HG03045 (cell line): ENCODE data around the gene HPSE2.
A peak's percentile ranks its signal among the peaks of the same experiment; 100 is the strongest.

Source experiments
- ATAC-seq: cut with Tn5 transposase; IDR thresholded peaks from one replicate; pipeline ENCODE4 v1.9.1; 2021; ENCODE audit warnings: mild to moderate bottlenecking, moderate library complexity; ENCODE audit not compliant: unreplicated experiment

The HPSE2 gene

DNA sequence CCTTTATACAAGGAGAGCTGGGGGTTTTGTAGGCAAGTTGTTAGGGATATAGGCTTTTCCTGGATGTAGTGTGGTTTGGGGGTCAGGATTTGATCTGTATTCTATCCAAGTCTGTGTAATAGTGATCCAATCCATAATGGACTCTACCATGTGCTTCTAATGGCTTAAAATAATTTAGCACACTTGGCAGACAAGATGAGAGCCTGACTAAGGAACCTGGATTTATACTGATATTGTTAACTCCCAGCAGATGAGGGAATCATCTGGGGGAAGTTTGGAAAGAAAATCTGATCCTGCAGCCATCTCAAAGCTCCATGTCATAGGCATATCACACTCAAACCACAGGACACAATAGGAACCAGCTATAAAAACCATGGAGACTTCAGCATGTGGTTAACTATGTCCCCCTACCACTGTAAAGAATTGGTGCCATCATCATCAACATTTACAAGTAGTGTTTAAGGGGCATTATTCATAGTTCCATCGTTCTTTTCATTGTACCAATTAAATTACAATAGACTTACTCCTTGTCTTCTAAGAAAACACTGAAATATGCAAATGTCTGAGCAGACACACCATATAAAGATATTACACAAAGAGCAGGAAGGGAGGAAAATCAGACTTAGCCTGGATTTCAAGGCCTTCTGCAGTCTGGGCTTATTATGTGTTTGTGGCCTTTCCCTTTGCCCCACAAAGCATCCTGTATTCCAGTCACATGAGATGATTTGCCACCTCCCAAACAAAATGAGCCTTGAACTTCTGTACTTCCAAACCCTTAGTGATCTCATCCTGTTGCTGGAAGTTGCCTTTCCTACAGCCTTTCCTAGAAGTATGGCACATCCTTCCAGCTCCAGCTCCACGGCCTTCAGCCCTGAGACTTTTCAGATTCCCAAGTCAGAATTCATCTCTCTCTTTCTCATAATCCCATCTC lies 766.4 kb downstream of the HPSE2 start:
- no peak for ATAC-seq

DNA sequence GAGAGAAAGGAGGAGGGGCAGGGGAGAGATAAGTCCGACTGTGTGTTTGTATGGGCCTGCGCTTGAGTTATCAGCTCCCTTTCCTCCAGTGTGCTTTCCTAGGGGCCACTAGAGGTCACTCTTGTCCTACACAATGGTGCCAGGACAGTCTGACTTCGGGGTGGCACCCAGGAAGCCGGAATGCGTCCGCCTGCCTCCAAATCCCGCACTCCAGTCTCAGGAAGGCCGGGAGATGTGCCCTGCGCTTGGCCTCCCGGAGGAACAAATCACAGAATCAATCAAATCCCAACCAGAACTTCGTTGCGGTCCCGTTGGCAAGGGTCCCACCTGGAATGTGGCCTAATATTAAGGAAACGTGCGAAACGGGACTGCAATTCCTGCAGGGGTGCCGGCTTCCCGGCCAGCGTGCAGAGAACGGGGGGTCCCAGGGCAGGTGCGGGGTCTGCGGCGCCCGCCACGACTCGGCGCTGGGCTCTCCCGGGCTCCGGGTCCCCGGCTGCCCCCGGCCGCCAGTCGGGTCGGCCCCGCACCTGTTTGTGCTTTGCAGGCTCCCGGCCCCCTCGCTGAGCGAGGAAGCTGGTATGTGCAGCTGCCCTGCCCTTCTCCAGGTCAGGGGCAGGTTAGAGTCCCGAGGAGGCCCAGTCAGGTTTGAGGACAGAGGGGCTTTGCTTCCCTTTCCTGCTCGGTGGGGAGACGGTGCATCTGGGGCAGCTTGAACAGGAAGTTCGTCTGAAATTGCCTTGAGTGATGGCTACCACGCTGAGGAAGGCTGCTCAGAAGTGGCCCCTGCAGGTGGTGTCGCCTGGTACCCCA lies 767.9 kb downstream of the HPSE2 start:
- peak; percentile 95 for ATAC-seq

DNA sequence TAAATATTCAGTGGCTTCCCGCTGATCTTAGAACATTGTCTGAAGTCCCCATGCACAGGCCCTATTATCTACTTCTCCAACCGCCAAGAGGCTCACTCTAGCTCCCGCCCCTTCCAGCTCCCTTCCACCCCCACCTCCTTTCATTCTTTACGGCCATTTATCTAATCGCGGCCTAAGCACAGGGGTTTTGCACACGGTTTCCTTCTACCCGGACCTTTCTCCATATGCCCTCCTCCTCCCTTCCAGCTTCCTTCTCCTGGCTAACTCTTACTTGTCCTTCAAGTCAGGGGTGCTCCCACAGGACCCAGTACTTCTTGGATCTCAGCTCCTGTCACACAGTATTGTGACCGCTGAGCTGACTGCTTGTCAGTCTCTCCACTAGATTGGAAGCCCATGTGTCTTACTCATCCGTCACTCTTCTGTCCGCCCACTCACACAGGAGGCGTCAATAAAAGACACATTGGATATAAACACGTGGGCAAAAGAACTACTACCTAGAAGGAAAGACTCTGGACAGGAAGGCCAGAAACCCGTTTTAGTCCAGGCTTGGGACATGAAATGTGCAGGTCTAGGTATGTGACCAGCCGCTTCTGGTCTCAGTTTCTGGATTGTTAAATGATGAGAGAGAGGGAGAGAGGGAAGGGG lies 768.7 kb downstream of the HPSE2 start:
- no peak for ATAC-seq

DNA sequence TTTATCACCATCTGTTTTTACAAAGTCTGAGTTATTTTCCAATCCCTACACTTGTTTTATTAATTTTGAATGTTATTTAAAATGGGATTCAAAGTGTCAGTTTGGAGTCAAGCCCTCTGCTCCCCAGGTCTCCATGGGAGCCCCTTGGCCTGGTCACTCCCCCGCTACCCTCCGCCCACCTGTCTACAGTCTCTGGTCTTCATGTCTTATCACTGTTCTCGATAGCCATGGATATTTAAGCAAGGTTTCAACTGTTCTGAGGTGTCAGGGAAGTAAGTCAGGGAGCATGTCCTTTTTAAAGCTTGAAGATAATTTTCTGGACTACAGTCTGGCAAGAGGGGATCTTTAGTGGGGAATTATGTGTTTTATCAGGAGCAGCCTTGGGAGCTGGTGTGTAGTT lies 769.8 kb downstream of the HPSE2 start:
- ATAC-seq = no peak

DNA sequence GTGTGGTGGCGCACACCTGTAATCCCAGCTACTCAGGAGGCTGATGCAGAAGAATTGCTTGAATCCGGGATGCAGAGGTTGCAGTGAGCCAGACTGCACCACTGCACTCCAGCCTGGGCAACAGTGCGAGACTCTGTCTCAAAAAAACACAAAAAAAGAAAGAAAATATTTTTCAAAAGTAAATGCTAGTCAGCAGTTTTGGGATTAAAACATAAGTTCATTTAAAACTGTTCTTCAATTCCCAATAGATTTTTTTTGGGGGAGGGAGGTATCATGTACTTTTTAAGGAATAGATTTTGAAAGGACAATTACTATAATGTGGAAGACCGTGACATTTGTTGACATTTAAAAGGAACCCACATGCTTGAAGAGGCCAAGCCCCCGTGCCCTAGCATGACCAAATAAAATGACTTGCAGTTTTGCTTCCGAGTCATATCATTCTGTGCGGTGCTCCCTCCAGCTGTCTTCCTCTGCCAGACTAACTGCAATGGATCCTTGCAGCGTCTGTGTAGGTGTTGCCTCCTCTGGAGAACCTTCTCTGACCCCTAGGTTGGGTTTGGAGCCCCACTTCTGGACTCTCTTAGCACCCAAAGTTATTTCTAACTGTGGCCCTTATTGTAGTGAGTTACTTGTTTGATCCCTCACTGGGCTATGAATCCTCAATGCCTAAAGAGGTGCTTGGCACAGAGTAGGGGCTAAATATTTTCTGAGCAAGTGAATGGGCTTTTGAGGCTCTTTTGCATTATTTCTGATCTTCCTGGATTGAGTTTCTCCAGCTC lies 771.5 kb downstream of the HPSE2 start:
- no peak for ATAC-seq

DNA sequence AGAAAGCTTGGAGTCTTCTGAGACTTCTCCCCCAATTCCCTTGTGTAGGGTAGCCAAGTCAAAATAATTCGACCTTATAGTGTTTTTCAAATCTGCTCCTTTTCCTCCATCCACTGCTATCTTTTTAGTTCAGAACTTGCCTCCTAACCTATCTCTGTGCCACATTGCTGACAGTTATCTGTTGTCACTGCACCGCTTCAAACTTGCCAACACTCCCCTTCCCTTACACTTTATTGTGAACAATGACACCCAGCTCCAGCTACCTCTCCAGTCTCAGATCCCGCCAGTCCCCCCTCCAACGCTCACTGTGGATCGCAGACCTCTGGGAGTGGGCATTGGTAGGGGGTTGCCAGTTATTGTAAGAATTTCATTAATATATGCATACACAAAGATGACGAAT lies 772.6 kb downstream of the HPSE2 start:
- no peak for ATAC-seq

DNA sequence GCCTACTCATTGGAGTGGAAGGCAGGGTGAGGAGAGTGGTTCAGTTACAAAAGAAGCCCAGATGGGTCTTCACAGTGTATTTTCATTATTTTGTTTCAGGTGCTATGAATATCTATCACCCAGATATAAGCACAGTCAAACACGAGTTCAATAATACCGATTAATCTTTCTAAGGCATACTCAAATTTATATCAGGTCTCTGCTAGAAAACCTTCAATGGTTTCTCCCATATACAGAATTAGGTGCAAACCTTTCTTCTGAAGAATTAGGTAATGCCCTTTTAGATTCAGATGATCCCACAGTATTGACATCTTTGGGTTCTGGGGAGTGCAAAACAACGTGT lies 774.2 kb downstream of the HPSE2 start:
- ATAC-seq = no peak

DNA sequence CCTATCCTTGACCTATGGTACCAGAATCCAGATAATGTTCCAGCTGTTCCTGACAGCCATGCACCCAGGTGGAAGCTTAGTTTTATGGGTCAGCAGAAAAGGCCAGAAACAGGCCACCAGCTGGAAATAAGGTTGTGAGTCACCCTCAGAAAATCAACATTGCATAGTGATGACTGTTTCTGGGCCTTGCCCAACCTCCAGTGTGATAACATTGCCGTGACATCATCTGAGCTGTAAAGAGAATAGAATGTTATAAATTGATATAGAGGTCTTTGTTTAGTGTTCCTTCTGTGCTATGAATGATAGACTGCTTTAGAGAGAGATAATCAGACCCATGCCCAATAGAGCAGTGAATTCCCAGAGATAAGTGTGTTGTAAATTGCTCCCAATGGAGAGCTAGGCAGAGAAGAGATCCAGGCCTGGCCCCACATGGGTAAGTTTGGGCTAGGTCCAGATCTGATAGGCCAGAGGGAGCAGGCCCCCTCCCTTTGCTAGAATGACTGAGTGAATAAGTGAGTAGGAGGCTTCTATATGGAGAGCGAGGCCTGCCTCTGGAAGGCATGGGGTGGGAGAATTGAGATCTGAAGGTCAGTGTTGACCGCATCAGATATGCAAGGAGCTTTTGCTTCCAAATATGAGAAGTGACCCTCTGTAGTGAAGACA lies 774.7 kb downstream of the HPSE2 start:
- ATAC-seq = no peak

DNA sequence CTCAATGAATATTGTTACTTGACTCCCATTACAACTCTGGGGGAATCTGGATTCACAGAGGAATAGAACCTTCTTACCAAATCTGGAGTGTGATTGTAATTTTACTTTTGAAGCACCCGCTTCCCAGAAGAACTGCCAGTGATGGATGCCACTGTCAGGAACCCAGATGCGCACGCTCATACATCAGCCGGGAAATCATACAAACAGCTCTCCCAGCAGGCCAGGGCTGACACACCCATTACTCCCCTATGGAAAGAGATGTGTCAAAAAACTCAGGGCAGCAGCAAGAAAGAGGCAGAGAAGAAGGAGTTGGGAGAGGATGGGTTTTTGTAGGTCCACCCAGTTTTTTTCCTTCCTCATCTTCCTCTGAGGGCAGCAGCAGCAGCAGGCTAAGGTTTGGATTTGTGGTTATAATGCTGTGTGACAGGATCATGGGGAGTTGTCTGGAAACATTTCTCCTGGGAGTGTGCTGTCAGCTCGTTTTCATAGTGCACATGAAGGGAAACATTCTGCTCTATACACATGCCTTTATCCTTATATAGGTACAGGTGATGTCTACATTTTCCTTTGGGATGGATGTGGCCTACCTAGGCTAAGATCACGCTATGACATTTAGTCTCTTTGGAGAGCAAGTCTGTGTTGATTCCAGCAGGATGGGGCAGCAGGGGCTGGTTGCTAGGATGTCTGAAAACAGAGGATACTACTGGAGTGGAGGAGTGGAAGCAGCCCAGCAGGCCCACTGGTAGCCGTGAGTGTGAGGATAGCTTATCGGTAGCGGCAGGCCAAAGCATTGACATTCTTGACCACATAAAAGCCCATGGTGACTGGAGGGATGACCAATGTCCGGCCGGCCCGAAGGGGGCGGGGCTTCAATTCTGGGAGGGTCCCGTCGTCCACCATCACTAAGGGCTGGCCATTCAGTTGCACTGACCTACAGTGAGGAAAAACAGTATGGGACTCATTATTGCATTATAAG lies 776.6 kb downstream of the HPSE2 start:
- ATAC-seq = no peak

DNA sequence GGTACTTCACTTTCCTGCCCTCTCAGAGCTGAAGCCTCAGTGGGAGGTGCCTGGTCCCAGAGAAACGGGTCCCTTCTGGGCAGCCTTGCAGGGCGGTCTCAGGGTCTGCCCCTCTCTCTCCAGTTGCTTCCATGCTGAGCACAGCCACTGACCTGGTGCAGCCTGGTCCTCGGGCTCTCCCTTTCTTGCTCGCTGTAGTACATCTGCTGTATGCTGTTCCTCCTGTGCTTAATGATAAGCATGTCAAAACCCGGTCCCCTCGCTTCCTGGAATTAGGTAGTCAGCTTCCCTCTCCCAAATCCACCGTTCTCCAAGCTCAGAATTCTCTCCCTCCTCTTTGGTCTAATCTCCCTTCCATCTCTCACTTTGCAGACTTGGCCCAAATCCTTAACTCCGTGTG lies 777.9 kb downstream of the HPSE2 start:
- ATAC-seq = no peak

DNA sequence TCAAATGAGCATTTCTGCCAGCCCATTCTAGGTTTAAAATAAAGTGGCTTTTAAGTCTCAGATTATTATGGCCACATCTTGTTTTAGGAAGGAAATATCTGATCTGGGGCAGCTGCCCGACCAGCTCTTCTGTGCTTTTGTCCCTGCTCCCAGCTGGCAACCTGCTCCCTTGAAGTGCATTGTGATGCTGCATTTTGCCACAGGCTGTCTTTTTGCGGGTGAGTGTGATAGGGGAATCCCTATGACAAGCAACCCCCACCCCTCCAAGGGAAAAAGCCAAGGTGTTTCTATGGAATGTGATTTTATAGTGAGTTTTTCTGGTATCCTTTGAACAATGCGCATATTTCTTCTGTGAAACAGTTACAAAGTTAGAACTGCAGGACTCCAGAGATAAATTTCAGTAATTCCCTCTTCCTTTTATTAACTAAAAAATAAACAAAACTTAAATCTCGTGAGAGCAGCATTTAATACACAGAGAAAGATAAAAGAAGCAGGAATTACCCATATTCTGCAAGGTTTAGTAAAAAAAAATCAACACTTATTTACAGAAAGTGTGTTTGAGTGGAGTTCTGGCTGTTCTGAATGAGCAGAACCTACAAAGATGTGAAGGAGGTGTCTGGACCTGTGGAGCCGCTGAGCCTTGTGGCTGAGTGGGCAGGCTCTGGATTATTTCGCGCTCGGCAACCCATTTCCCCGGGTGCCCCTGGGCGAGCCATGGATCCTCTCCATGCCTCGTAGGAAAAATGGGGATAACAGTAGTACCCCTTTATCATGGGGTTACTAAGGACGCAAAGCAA lies 778.8 kb downstream of the HPSE2 start:
- no peak for ATAC-seq

DNA sequence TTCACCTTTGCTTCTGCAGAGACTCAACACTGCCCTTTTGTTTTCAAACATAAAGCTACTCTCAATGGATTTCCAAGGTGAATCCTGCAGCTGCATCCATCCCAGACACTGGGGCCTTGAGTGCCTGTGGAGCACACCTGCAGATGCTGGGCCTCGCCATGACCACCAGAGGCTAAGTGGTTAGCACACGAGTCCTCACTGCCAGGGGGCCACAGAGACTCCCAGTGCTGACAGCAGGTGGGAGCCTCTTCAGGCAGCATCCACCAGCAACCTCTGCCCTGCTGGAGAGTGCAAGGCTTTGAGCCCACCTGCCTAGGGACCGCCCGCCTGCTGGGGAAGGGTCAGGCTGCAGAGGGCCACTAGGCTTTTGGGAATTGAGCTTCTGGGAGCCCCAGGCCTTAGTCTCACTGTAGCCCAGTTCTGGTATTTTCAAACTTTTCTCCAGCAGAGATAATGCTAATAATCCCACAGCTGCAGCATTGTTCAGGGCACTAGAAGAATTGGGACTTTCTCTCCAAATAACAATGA lies 779.5 kb downstream of the HPSE2 start:
- no peak for ATAC-seq

DNA sequence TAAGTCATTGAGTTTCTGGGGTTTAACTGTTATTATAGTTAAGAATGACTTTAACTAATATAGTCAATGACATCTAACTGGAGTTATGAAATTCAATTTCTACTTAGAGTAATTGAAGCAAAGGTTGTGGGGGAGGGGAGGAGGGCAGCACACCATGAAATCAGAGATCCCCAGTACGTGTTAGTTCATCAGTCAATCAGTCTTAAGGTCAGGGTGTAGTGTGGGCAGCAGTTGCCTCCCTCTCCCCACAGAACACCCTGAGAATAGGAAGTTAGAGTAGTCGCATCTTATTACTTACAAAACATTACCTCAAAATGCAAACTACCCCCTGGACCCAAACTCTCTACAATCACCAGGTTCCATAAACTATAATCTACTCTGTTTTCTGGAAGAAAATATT lies 781.9 kb downstream of the HPSE2 start:
- no peak for ATAC-seq

DNA sequence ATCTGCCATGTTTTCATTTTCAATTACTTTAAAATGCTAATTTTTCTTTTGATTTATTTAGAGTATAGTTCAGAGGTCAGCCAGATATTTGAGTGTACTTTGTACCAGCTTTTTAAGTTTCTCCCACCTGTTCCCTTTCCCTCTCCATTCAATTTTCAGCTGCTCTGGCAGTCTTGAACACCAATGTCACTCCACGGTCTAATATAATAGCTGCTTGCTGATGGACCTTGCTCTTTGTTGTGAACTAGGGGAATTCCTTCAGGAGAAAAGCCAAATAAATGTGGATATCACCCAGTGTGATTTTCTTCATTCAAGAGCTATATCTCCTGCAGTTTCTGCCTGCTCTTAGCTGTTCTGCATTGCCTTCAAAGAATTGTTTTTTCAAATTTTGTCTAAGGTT lies 785.0 kb downstream of the HPSE2 start:
- no peak for ATAC-seq

DNA sequence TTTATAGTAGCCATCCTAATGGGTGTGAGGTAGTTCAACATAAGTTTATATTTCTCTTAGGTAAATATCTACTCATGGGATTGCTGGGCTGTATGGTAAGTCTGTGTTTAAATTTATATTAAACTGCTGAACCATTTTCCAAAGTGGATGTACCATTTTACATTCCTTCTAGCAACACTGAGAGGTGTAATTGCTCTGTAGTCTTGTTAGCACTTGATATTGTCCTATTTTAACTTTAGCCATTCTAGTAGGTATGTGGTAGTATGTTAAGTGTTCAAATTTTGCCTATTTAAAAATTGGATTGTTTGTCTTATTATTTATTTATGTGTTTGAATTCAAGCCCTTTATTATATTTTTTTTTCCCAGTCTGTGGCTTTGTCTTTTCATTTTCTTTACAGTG lies 786.4 kb downstream of the HPSE2 start:
- no peak for ATAC-seq

DNA sequence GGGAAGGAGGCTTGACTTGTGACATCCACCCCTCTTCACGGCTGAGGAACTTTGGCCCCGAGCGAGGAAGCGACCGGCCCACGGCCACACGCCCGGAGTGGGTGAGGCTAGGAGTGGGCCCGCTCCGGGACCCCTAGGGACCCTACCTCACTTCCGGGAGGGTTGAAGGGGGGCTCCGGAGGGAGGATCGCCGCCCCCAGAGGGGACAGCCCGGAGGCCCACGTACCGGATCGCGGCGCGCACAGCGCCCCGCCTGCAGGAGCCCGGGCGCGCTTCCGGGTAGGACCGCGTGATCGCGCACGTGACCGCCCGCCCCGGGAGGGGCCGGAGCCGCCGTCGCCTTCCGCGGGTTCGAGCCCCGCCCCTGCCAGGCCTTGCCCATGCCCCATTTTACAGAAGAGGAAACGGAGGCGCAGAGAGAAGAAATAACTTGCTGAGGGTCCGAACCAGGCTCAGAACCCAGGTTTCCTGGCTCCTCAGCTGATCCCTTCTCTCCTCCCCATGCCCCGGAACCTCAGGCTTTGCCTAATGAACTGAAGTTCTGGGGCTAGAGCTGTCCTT lies 788.9 kb downstream of the HPSE2 start, which contains the start of gene HPS1:
HPS1 (minus strand) TSS at position 275 of the 561 bp plus-strand sequence. CDS start 3,695 bp downstream, outside the sequence.
- peak; percentile 93 for ATAC-seq

DNA sequence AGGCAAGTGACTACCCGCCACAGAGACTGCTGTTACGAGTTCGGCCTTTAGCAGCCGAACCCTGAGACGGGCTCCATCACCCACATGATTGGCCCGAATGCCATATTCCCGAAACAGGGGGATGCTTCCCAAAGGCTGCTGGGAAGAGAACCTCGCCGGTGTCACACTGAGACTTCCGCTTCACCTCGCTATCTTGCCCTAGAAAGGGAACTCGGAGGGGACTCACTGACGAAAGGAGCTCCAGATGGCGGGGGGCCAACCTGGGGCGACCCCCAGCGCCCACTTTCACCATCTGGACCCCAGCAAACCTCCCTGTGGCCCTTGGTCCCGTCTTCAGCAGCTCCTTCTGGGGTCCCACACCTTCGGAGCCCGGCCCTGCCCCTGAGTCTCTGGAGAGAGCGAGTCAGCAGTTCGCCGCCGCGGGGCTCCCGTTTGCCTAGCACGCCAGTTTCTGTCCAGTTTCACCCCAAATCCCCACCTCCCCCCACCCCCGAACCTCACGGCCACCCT lies 789.4 kb downstream of the HPSE2 start:
- peak; percentile 41 for ATAC-seq
